AG08396 (cell line): ENCODE measurements around the gene ANKK1.

ENCODE experiments used
- DNase-seq: peaks from one replicate; pipeline ENCODE4 v3.0.0; 2012; ENCODE audit warnings: low spot score, mixed read lengths

ANKK1 gene

GRCh38 chr11:113408887-113409286 is 21.3 kb downstream of the ANKK1 start:
- no peak for DNase-seq

- DNase-seq: no peak
Measured at GRCh38 chr11:113409526-113409925, 21.9 kb downstream of the ANKK1 start.

GRCh38 chr11:113410414-113411135 is 23.0 kb downstream of the ANKK1 start:
- no peak for DNase-seq

GRCh38 chr11:113411536-113411935 is 24.0 kb downstream of the ANKK1 start:
- no peak for DNase-seq

- DNase-seq: no peak
Measured at GRCh38 chr11:113412675-113413074, 25.1 kb downstream of the ANKK1 start.

GRCh38 chr11:113415343-113415742 is 27.8 kb downstream of the ANKK1 start:
- DNase-seq: no peak

- DNase-seq: no peak
Measured at GRCh38 chr11:113417428-113417827, 29.8 kb downstream of the ANKK1 start.

- DNase-seq: no peak
Measured at GRCh38 chr11:113419454-113420003, 31.9 kb downstream of the ANKK1 start.

- DNase-seq: no peak
Measured at GRCh38 chr11:113420808-113421207, 33.2 kb downstream of the ANKK1 start.

GRCh38 chr11:113426686-113427085 is 39.1 kb downstream of the ANKK1 start:
- DNase-seq: no peak

- DNase-seq: no peak
Measured at GRCh38 chr11:113431746-113432145, 44.2 kb downstream of the ANKK1 start.

GRCh38 chr11:113435190-113435968 is 47.8 kb downstream of the ANKK1 start:
- DNase-seq: no peak

- DNase-seq: no peak
Measured at GRCh38 chr11:113436672-113437252, 49.2 kb downstream of the ANKK1 start.

GRCh38 chr11:113440816-113441215 is 53.2 kb downstream of the ANKK1 start:
- no peak for DNase-seq

- no peak for DNase-seq
Measured at GRCh38 chr11:113444502-113445123, 57.0 kb downstream of the ANKK1 start.

- no peak for DNase-seq
Measured at GRCh38 chr11:113446112-113446511, 58.5 kb downstream of the ANKK1 start.

GRCh38 chr11:113446938-113447337 is 59.4 kb downstream of the ANKK1 start:
- no peak for DNase-seq

GRCh38 chr11:113447621-113448315 is 60.2 kb downstream of the ANKK1 start:
- no peak for DNase-seq

GRCh38 chr11:113448316-113448677 is 60.7 kb downstream of the ANKK1 start:
- DNase-seq: no peak

GRCh38 chr11:113449743-113450142 is 62.2 kb downstream of the ANKK1 start:
- no peak for DNase-seq
